ENCODE results near the gene TBC1D22A. TPM values are rescaled to one million over a fixed set of nuclear protein-coding genes. Genes with fewer than 3 reads are reported as not detected.

Gene TBC1D22A
- total RNA-seq, 2 experiments from 2014 or later: 33.2 to 34.9 TPM

DNA sequence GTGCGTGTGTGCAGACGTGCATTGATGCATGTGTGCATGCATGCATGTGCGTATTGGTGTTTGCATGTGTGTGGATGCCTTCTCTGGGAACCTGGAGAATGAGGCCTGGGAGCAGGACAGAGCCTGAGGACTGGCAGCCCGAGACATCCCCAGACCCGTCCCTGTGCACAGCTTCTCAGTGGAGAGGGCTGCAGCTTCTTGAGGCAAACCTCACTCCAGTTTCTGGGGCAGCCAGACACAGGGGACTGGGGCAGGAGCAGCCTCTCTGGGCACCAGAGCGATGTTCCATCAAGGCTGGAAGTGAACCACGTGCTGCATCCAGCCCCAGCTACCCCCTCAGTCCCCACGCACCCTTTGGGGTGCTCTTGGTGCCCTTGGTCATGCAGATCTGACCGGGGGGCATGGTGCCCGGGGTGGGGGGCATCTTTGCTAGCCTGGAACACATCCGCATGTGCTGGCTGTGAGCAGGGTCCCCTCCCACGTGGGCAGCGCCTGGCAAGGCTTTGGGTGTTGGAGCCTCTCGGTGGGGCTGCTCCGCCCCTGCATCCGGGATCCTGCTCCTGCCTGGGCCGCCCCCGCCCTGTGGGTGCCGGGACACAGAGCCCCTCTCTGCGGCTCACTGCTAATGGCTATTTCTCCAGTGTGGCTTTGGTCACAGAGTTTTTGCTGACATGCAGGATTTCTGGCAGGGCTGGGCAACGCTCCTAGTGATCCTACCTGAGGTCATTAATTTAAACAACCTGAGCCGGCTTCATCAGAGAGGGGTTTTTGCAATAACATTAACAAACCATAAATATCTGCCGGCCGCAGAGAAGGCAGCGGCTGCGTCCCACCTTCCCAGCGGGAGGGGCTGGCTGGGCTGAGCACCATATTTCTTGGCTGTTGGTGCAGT, 434.7 kb downstream of the TBC1D22A start:
- Mint-ChIP-seq H3K4me3 (no peak overlapping the region), H3K27ac (no peak overlapping the region), H3K36me3 (no peaks in the 10 kb centered on the region), H3K27me3 (no peaks in the 10 kb centered on the region), H3K9me3 (no peaks in the 10 kb centered on the region), H3K4me1 (ENCODE audit: low read depth) (no peaks in the 10 kb centered on the region)
- POLR2A ChIA-PET: no interaction called here
- intact Hi-C loops (cut with micrococcal nuclease): no loop called here
- CTCF ChIA-PET: no interaction called here
- DNase-seq: no peak

GRCh38 chr22:47197773-47198500, 435.5 kb downstream of the TBC1D22A start:
- ChIA-PET CTCF (no interaction called here), POLR2A (no interaction called here)
- H3K27me3 Mint-ChIP-seq: no peaks in the 10 kb centered on the region
- intact Hi-C loops (cut with micrococcal nuclease): no loop called here
- H3K27ac Mint-ChIP-seq: no peak overlapping the region
- no peak overlapping the region for H3K4me3 Mint-ChIP-seq
- no peaks in the 10 kb centered on the region for H3K9me3 Mint-ChIP-seq
- H3K36me3 Mint-ChIP-seq: no peaks in the 10 kb centered on the region
- no peaks in the 10 kb centered on the region for H3K4me1 Mint-ChIP-seq (ENCODE audit: low read depth)
- no peak for DNase-seq

DNA sequence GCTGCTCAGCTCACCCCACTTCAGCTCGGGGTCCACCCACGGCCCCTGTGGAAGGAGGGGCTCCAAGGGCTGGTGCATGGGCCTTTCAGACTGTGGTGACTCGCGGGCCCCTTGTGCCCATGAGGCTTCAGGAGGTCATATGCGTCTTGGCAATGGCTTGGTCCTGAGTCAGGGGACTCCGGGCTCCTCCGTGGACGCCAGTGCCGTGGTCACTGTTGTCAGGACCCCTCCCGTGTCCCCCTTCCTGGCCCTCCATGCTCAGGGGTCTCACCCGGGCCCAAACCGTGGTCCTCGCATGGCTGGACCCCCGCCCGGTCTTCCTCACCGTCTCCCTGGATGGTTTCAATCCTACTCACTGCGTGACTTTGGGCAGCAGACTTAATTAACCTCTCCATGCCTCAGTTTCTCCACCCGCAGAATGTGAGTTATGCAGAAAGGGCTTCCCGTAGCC, 436.4 kb downstream of the TBC1D22A start:
- no peaks in the 10 kb centered on the region for H3K4me1 Mint-ChIP-seq (ENCODE audit: low read depth)
- no peaks in the 10 kb centered on the region for H3K9me3 Mint-ChIP-seq
- H3K4me3 Mint-ChIP-seq: no peak overlapping the region
- no peak for DNase-seq
- no peaks in the 10 kb centered on the region for H3K27me3 Mint-ChIP-seq
- H3K36me3 Mint-ChIP-seq: no peaks in the 10 kb centered on the region
- CTCF ChIA-PET: no interaction called here
- POLR2A ChIA-PET: no interaction called here
- H3K27ac Mint-ChIP-seq: no peak overlapping the region
- intact Hi-C loops (cut with micrococcal nuclease): no loop called here

GRCh38 chr22:47199261-47199978, 437.0 kb downstream of the TBC1D22A start:
- no peaks in the 10 kb centered on the region for H3K9me3 Mint-ChIP-seq

DNA sequence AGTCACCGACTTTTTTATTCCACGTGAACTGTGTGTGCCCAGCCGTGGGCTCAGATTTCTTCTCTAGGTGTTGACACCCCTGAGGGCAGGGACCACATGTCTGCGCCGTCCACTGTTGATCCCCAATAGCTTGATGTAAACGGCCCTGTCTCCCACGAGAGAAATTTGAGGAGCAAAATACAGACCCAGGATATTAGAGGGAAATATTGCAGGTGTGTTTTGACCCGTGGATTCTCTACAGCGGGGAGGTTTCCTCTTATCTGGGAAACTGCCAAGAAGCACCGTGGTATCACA, 437.5 kb downstream of the TBC1D22A start:
- no peaks in the 10 kb centered on the region for H3K4me1 Mint-ChIP-seq (ENCODE audit: low read depth)
- POLR2A ChIA-PET: no interaction called here
- CTCF ChIA-PET: interaction anchor here (1.7 kb wide), 1 partner anchor 14 kb away, joined by 4 read pairs; no protein-coding TSS in a partner anchor
- H3K4me3 Mint-ChIP-seq: no peak overlapping the region
- intact Hi-C loops (cut with micrococcal nuclease): no loop called here
- no peak overlapping the region for H3K27ac Mint-ChIP-seq
- DNase-seq: no peak
- no peaks in the 10 kb centered on the region for H3K27me3 Mint-ChIP-seq
- no peaks in the 10 kb centered on the region for H3K9me3 Mint-ChIP-seq
- no peaks in the 10 kb centered on the region for H3K36me3 Mint-ChIP-seq

More at GRCh38 chr22:47199261-47199978, 437.0 kb downstream of the TBC1D22A start:
- no peaks in the 10 kb centered on the region for H3K36me3 Mint-ChIP-seq
- no peak overlapping the region for H3K4me3 Mint-ChIP-seq
- no peaks in the 10 kb centered on the region for H3K4me1 Mint-ChIP-seq (ENCODE audit: low read depth)
- no peak for DNase-seq
- intact Hi-C loops (cut with micrococcal nuclease): no loop called here
- no peak overlapping the region for H3K27ac Mint-ChIP-seq
- POLR2A ChIA-PET: no interaction called here
- CTCF ChIA-PET: no interaction called here
- no peaks in the 10 kb centered on the region for H3K27me3 Mint-ChIP-seq

GRCh38 chr22:47200273-47201051, 438.0 kb downstream of the TBC1D22A start:
- CTCF ChIA-PET: interaction anchor here (1.7 kb wide), 1 partner anchor 13 kb away, joined by 4 read pairs; no protein-coding TSS in a partner anchor
- no peak overlapping the region for H3K27ac Mint-ChIP-seq

GRCh38 chr22:47201186-47201995, 438.9 kb downstream of the TBC1D22A start:
- CTCF ChIA-PET: interaction anchor here (1.7 kb wide), 1 partner anchor 12 kb away, joined by 4 read pairs; no protein-coding TSS in a partner anchor
- no peak overlapping the region for H3K4me3 Mint-ChIP-seq
- DNase-seq: no peak
- no peaks in the 10 kb centered on the region for H3K27me3 Mint-ChIP-seq
- no peaks in the 10 kb centered on the region for H3K36me3 Mint-ChIP-seq
- intact Hi-C loops (cut with micrococcal nuclease): no loop called here
- POLR2A ChIA-PET: no interaction called here
- H3K9me3 Mint-ChIP-seq: no peaks in the 10 kb centered on the region
- H3K27ac Mint-ChIP-seq: no peak overlapping the region
- no peaks in the 10 kb centered on the region for H3K4me1 Mint-ChIP-seq (ENCODE audit: low read depth)

More at GRCh38 chr22:47200273-47201051, 438.0 kb downstream of the TBC1D22A start:
- POLR2A ChIA-PET: no interaction called here
- no peaks in the 10 kb centered on the region for H3K9me3 Mint-ChIP-seq
- no peak overlapping the region for H3K4me3 Mint-ChIP-seq
- H3K27me3 Mint-ChIP-seq: no peaks in the 10 kb centered on the region
- intact Hi-C loops (cut with micrococcal nuclease): no loop called here
- H3K36me3 Mint-ChIP-seq: no peaks in the 10 kb centered on the region
- no peaks in the 10 kb centered on the region for H3K4me1 Mint-ChIP-seq (ENCODE audit: low read depth)
- DNase-seq: no peak

DNA sequence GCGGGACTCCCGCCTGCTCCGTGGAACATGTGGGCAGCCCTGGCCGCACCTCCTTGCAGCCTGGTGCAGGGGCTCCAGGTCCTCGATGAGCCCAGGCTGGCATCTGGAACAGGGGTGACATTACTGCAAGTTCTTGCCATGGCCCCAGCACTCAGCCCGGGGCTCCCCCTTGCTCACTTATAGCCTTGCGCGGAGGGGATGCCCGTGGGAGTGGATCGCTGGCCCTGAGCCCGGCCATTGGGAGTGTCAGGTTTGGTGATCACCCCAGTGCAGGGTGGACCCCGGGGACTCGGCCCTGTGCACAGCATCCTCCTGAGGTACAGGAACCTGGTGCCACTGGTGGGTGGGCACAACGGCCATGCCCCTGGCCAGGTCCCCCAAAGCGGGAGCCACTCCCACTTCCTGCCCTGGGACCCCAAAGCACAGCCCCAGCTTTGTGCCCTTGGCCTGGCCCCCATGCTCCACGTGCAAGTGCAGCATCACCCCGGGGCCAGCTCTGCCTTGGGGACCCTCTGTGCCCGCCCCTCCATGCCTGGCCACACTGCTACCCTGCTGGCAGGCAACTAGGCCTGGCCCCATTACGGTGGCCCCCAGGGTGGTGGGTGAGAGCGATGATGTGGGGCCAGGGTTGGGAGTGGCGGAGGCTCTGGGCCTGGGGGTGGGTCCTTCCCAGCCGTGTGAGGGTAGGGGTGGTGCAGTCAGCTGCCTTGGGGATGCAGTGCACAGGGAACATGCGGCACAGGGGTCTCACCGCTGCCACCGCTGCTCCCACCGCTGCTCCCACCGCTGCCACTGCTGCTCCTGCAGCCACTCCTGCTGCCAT, 439.8 kb downstream of the TBC1D22A start:
- ChIA-PET CTCF (no interaction called here), POLR2A (no interaction called here)
- Mint-ChIP-seq H3K36me3 (no peaks in the 10 kb centered on the region), H3K27ac (no peak overlapping the region), H3K27me3 (no peaks in the 10 kb centered on the region), H3K9me3 (no peaks in the 10 kb centered on the region), H3K4me1 (ENCODE audit: low read depth) (no peaks in the 10 kb centered on the region), H3K4me3 (no peak overlapping the region)
- intact Hi-C loops (cut with micrococcal nuclease): no loop called here
- no peak for DNase-seq

GRCh38 chr22:47202819-47203553, 440.5 kb downstream of the TBC1D22A start:
- Mint-ChIP-seq H3K36me3 (no peaks in the 10 kb centered on the region), H3K4me1 (ENCODE audit: low read depth) (no peaks in the 10 kb centered on the region)

DNA sequence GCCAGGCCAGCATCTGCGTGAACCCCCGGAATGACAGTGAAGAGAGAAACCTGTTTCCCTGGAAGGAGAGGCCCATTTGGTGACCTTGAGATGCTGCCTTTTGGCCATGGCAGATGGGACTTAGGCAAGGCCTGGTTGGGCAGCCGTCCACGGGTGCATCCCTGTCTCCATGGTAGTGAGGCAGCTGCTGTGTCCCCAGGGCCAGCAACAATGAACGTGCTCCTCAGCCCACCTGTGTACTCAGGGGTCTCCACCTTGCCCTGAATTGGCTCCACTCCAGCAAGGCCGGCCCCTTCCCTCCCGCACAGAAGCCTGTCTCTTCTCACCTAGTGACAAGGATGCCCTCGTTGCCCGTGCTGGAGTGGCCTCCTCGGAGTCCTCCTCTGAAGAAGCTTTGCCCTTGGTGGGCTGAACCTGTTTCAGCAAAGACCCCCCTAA, 441.1 kb downstream of the TBC1D22A start:
- no peaks in the 10 kb centered on the region for H3K27me3 Mint-ChIP-seq
- no peak overlapping the region for H3K27ac Mint-ChIP-seq
- no peak for DNase-seq

More at GRCh38 chr22:47202819-47203553, 440.5 kb downstream of the TBC1D22A start:
- Mint-ChIP-seq H3K4me3 (no peak overlapping the region), H3K27ac (no peak overlapping the region), H3K27me3 (no peaks in the 10 kb centered on the region), H3K9me3 (no peaks in the 10 kb centered on the region)
- no peak for DNase-seq
- intact Hi-C loops (cut with micrococcal nuclease): no loop called here
- ChIA-PET CTCF (interaction anchor here (0.9 kb wide), 1 partner anchor 11 kb away, joined by 3 read pairs; no protein-coding TSS in a partner anchor), POLR2A (no interaction called here)

More for the DNA sequence above, 441.1 kb downstream of the TBC1D22A start:
- ChIA-PET CTCF (interaction anchor here (0.9 kb wide), 1 partner anchor 10 kb away, joined by 3 read pairs; no protein-coding TSS in a partner anchor), POLR2A (no interaction called here)
- H3K4me3 Mint-ChIP-seq: no peak overlapping the region
- no peaks in the 10 kb centered on the region for H3K9me3 Mint-ChIP-seq
- no peaks in the 10 kb centered on the region for H3K36me3 Mint-ChIP-seq
- intact Hi-C loops (cut with micrococcal nuclease): no loop called here
- H3K4me1 Mint-ChIP-seq (ENCODE audit: low read depth): no peaks in the 10 kb centered on the region
